OCI-LY3 (cell line): ENCODE data around the gene MTA1.

Experiments
- H2AFZ ChIP-seq: fragments of 200-600, 300-600 bp; shearing (Covaris generic); 2 replicates; pipeline ENCODE4 v1.6.0; 2014; ENCODE audit warnings: antibody characterized with exemption, low read depth, low read length
- H3K27ac ChIP-seq: fragments of 200-600, 300-600 bp; sonication (generic); 2 replicates; pipeline ENCODE4 v1.5.1; 2014; ENCODE audit warnings: mild to moderate bottlenecking, low read length, moderate library complexity, mixed read lengths
- H3K27me3 ChIP-seq: fragments of 200-600, 300-600 bp; sonication (generic); 2 replicates; pipeline ENCODE4 v1.6.1; 2014; ENCODE audit warnings: low read depth, low read length, mixed read lengths
- H3K36me3 ChIP-seq: fragments of 200-600, 300-600 bp; sonication (generic); replicated peaks from 2 replicates; pipeline ENCODE3; 2014; ENCODE audit warnings: low read depth, low read length, mixed read lengths
- H3K4me1 ChIP-seq: fragments of 300-600, 200-600 bp; sonication (generic); 2 replicates; pipeline ENCODE4 v1.6.1; 2014; ENCODE audit warnings: low read length, mixed read lengths
- H3K4me2 ChIP-seq: fragments of 200-600, 300-600 bp; sonication (generic); 2 replicates; pipeline ENCODE4 v1.6.1; 2014; ENCODE audit warnings: low read length, mixed read lengths
- H3K4me3 ChIP-seq: fragments of 300-600, 200-600 bp; sonication (generic); 2 replicates; pipeline ENCODE4 v1.5.1; 2014; ENCODE audit warnings: antibody characterized with exemption, mild to moderate bottlenecking, low read length, moderate library complexity
- H3K79me2 ChIP-seq: fragments of 300-600, 200-600 bp; shearing (Covaris generic); 2 replicates; pipeline ENCODE4 v1.6.1; 2014; ENCODE audit warnings: mild to moderate bottlenecking, low read length, mixed read lengths
- H3K9ac ChIP-seq: fragments of 300-600, 200-600 bp; shearing (Covaris generic); 2 replicates; pipeline ENCODE4 v1.6.0; 2014; ENCODE audit warnings: mild to moderate bottlenecking, low read length, moderate library complexity
- H3K9me3 ChIP-seq: fragments of 200-600, 300-600 bp; shearing (Covaris generic); 2 replicates; pipeline ENCODE4 v1.6.1; 2014; ENCODE audit warnings: low read length, mixed read lengths; ENCODE audit not compliant: insufficient read depth
- H4K20me1 ChIP-seq: fragments of 200-600, 300-600 bp; sonication (generic); 2 replicates; pipeline ENCODE4 v1.6.1; 2016; ENCODE audit warnings: low read length, mixed read lengths; ENCODE audit not compliant: insufficient read depth
- CTCF ChIP-seq: fragments of 200-600, 300-600 bp; sonication (generic); IDR thresholded peaks from 2 replicates; pipeline ENCODE4 v1.5.1; 2014; ENCODE audit warnings: antibody characterized with exemption, low read length, low read depth
- EZH2phosphoT487 ChIP-seq: fragments of 200-600 bp; shearing (Covaris generic); IDR thresholded peaks from 2 replicates; pipeline ENCODE4 v1.6.1; 2018; ENCODE audit warnings: antibody characterized with exemption, mixed run types, low read depth

The MTA1 gene

GRCh38 chr14:105384041-105384557 is 35.5 kb upstream of the MTA1 start:
- Histone ChIP-seq H2AFZ (no peak overlapping the region), H3K79me2 (no peaks in the 10 kb centered on the region), H3K4me2 (no peak overlapping the region), H3K4me3 (no peak overlapping the region), H3K9ac (no peak overlapping the region), H4K20me1 (no peaks in the 10 kb centered on the region), H3K36me3 (no peaks in the 10 kb centered on the region), H3K27me3 (no peaks in the 10 kb centered on the region), H3K4me1 (no peaks in the 10 kb centered on the region), H3K9me3 (no peaks in the 10 kb centered on the region), H3K27ac (no peak overlapping the region)
- TF ChIP-seq CTCF (no peak), EZH2phosphoT487 (no peak)

GRCh38 chr14:105384605-105385321 is 34.9 kb upstream of the MTA1 start:
- H3K4me2 ChIP-seq: no peak overlapping the region
- no peak for TF ChIP-seq EZH2phosphoT487
- TF ChIP-seq CTCF: no peak

GRCh38 chr14:105385322-105385637 is 34.3 kb upstream of the MTA1 start:
- H3K36me3 ChIP-seq: no peaks in the 10 kb centered on the region
- H2AFZ ChIP-seq: no peak overlapping the region
- H3K4me3 ChIP-seq: no peak overlapping the region
- peaks cover 5% of the 10 kb centered on the region for H3K4me1 ChIP-seq
- no peaks in the 10 kb centered on the region for H4K20me1 ChIP-seq
- no peak overlapping the region for H3K9ac ChIP-seq
- TF ChIP-seq EZH2phosphoT487 (no peak), CTCF (no peak)
- H3K4me2 ChIP-seq: no peak overlapping the region
- no peaks in the 10 kb centered on the region for H3K27me3 ChIP-seq
- H3K79me2 ChIP-seq: no peaks in the 10 kb centered on the region
- no peak overlapping the region for H3K27ac ChIP-seq
- no peaks in the 10 kb centered on the region for H3K9me3 ChIP-seq

More at GRCh38 chr14:105384605-105385321, 34.9 kb upstream of the MTA1 start:
- Histone ChIP-seq H3K9me3 (no peaks in the 10 kb centered on the region), H2AFZ (no peak overlapping the region), H3K27me3 (no peaks in the 10 kb centered on the region), H4K20me1 (no peaks in the 10 kb centered on the region), H3K4me3 (no peak overlapping the region), H3K9ac (no peak overlapping the region), H3K79me2 (no peaks in the 10 kb centered on the region), H3K27ac (no peak overlapping the region), H3K4me1 (no peaks in the 10 kb centered on the region; the same call in 1 of the 2 replicates), H3K36me3 (no peaks in the 10 kb centered on the region)

GRCh38 chr14:105385698-105386365 is 33.8 kb upstream of the MTA1 start:
- TF ChIP-seq EZH2phosphoT487 (no peak), CTCF (no peak)
- Histone ChIP-seq H3K4me2 (no peak overlapping the region), H3K27me3 (no peaks in the 10 kb centered on the region), H3K27ac (no peak overlapping the region), H3K36me3 (no peaks in the 10 kb centered on the region), H4K20me1 (no peaks in the 10 kb centered on the region), H3K9ac (no peak overlapping the region), H2AFZ (no peak overlapping the region), H3K9me3 (no peaks in the 10 kb centered on the region), H3K79me2 (no peaks in the 10 kb centered on the region), H3K4me3 (no peak overlapping the region), H3K4me1 (peaks cover 7% of the 10 kb centered on the region)
